ENCODE data around the gene GFY.

DNA sequence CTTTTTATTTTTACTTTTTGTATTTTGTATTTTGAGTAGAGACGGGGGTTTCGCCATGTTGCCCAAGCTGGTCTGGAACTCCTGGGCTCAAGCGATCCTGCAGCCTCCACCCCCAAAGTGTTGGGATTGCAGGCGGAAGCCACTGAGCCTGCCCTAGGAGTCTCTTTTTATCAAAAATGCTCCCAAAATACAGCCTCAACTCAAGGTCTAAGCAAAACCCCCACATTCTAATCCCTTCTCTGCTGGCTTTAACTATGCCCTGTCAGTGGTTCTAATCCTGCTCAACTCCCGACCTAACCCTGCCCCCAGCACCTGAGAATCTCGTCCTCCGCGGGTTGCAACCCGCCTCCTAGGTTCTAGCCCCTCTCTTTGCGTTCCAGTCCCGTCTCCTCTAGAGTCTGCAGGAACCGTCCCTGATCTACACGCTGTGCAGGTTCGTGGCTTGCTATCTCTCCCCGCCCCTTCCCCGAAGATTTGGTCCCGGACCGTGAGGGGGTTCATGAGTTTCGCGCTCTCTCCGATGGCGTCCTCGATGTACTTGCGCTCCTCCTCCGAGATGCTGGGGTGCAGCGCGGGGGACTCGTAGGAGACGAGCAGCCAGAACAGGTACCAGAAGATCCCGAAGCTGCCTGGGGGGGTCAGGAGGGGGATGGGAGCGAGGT, 8.2 kb downstream of the GFY start:
- TF ChIP-seq, protein P1, sequence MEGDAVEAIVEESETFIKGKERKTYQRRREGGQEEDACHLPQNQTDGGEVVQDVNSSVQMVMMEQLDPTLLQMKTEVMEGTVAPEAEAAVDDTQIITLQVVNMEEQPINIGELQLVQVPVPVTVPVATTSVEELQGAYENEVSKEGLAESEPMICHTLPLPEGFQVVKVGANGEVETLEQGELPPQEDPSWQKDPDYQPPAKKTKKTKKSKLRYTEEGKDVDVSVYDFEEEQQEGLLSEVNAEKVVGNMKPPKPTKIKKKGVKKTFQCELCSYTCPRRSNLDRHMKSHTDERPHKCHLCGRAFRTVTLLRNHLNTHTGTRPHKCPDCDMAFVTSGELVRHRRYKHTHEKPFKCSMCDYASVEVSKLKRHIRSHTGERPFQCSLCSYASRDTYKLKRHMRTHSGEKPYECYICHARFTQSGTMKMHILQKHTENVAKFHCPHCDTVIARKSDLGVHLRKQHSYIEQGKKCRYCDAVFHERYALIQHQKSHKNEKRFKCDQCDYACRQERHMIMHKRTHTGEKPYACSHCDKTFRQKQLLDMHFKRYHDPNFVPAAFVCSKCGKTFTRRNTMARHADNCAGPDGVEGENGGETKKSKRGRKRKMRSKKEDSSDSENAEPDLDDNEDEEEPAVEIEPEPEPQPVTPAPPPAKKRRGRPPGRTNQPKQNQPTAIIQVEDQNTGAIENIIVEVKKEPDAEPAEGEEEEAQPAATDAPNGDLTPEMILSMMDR (IDR thresholded peaks at IDR 0.05), result no peak
- no peak for TF ChIP-seq POLR2A (IDR thresholded peaks at IDR 0.05)
